Measurements from ENCODE around the gene SLC10A3.
"Not testable (repeated sequence)": the region's sequence is repeated elsewhere in the genome, so short reads cannot be mapped to it uniquely, and the experiment has no call there.

SLC10A3 gene

DNA sequence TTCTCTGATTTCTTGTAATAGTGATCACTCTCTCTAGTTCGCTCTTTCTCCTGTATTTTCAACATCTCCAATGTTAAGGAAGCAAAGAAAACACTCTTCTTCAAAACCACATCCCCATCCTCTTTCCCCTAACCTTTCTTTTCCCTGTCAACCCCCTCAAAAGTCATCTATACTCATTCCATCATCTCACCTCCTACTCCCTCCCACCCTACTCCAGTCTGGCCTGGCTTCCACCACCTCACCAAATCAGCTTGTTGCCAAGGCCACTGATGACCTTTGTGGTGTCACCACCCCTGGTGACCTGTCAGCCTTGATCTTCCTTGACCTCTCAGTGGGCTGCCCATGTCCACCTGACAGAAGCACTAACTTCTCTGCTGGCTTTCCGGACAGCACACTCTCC lies 23.3 kb upstream of the SLC10A3 start:
- no peak for DNase-seq
- intact Hi-C loops (cut with DNase I), result no loop called here

DNA sequence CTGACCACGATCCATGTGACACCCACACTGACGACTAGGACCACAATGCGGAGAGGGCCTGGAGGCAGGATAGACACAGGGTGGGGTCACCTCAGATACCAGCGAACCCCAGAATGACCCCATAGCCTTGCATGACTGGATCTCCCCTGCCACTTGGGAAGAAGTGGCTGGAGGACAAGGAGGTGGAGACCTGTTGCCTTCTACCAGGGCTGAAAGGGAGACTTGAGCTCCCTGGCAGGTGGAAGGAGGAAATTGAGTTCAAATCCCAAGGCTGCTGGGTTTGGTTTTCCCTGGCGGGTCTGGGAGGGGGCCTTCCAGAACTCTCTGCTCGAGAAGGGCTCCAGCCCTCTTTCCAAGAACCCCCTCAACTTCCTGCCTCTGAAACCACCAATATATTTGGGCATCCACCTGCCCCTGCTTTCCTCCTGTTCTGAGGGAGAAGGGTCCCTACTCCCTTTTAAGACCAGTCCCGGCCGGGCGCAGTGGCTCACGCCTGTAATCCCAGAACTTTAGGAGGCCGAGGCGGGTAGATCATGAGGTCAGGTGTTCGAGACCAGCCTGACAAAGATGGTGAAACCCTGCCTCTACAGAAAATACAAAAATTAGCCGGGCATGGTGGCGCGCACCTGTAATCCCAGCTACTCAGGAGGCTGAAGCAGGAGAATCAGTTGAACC lies 22.6 kb upstream of the SLC10A3 start:
- intact Hi-C loops (cut with DNase I), result no loop called here
- DNase-seq, result no peak

DNA sequence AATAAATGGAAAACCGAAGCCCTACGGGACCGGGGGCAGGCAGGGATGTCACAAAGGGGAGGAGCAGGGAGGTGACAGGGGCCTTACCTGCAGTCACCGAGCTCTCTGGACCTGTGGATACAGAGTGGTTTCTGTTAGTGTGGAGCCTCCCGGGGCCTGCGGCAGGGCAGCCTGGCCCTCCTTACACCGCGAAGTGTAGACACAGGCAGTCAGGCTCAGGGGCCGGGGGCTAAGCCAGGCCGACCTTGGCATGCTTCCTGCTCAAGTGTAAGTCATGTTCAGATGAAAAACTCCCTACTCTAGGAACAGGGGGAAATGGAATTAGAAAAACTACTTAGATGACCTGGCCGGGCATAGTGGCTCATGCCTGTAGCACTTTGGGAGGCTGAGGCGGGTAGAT lies 21.3 kb upstream of the SLC10A3 start:
- intact Hi-C loops (cut with DNase I), result no loop called here

DNA sequence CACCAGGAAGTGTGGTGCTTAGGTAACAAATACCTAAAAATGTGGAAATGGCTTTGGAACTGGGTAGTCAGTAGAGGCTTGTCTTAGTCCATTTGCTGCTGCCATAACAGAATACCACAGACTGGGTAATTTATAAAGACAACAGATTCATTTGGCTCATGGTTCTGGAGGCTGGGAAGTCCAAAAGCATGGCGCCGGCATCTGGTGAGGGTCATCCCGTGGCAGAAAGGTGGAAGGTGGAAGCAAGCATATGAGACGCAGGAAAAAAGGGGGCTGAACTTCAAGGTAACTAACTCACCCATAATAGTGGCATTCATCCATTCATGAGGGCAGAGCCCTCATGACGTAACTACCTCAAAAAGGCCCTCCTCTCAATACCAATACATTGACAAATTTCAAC lies 19.0 kb upstream of the SLC10A3 start:
- no peak for DNase-seq
- intact Hi-C loops (cut with DNase I), result no loop called here

More for the DNA sequence above, 21.3 kb upstream of the SLC10A3 start:
- DNase-seq, result no peak

DNA sequence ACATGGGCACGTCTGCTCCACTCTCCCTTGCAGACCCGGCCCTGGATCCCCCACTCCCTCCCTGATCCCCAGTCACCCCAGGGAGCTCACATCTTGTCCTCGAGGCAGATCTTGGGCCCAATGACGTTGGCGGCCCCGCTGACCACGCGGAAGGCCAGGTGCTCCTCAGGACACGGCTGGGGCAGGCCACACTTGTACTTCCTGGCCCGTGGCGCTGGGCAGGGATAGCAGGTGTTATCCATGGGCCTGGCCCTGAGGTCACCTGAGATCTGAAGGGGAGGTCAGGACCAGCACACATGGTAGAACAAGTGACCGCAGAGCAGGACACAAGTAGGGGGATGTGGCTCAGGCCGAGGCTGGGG lies 17.9 kb upstream of the SLC10A3 start:
- intact Hi-C loops (cut with DNase I), result no loop called here

DNA sequence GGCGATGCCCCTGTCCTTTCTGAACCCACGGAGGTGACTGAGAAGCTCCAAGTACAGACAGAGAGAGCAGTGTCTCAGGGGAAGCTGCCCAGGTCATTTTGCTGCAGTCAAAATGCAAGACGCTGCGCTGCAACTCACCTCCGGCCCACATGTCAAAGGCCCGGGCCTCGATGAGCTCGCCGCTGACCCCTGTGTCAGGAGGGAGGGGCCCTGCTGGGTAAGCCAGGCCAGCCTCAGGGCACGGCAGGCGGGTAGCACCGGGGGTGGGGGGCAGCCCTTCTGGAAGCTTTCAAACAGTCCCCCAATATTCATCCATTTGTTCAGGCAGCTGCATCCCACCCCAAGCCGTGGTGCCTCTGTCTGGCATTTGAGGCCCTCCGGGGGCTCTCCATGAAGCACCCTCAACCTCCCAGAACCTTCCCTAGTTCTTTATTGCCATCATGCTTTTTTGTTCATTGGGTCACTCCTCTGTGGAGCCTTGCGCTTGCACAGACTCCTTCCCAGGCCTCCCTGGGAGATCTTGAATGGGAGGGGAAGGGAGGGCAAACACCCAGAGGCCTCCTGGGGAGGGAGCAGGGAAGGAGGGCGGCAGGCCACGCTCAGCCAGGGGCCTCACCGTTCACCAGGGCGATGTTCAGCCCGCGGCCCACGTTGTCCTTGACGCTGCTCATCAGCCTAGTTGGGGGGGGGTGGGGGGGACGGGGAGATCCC lies 17.4 kb upstream of the SLC10A3 start:
- DNase-seq, result no peak
- intact Hi-C loops (cut with DNase I), result no loop called here

More for the DNA sequence above, 17.9 kb upstream of the SLC10A3 start:
- no peak for DNase-seq

DNA sequence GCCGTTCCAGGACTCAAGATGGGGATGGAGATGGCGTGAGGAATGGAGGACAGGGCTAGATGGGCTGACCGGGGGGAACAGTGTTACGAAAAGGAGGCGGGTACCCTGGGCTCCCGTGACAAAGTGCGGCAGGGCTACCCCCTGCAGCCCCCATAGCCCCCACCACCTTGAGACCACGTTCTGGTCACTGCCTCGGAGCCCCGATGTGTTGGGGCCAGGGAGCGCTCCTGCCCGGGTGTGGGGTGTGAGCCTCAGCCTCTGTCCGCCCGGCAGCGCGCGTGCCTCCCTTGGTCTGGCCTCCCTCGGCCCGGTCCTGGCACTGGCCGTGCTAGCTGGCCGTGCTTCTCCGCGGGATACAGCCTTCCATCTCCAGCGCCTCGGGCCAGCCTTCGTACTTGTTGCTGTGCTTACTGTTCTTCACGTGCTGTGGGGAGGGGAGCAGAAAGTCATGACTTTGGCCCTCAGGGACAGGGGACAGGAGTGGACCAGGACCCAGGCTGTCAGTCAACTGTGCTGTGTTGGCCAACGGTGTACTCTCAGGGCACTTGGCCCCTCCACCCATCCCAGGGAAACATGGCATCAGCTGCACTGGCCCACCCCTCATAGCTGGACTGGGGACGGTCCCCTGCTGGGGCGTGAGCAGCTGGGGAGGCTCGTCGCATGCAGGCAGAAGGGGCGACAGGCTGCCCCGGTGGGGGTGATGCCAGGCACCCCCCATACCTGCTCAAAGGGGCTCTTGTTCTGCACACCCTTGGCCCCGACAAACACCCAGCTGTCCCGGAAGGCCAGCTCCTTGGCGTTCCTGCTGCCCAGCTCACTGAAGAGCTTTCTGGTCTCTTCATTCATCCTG lies 16.3 kb upstream of the SLC10A3 start:
- intact Hi-C loops (cut with DNase I), result no loop called here
- peak in 1 of 42 donors; percentile 5 for DNase-seq

DNA sequence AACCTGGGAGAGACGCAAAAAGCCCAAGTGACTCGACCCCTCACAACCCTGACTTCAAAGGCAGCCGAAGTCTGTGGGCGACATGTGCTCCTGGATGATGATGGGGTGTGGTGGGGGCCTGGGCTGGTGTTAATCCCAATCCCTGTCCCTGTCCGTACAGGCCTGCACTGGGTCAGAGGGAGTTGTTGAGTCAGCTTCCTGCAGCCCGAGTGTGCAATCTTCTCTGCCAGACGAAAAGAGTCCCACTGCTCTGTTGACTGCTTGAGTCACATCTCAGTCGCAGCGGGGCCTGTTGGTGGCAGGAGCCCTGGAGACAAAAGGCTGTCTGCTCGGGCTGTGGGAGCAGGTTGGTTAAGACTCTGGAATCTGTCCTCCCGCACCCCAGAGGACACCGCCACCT lies 15.3 kb upstream of the SLC10A3 start:
- DNase-seq, result peak in 4 of 42 donors; percentile 23 to 47 (median 32)
- intact Hi-C loops (cut with DNase I), result no loop called here

DNA sequence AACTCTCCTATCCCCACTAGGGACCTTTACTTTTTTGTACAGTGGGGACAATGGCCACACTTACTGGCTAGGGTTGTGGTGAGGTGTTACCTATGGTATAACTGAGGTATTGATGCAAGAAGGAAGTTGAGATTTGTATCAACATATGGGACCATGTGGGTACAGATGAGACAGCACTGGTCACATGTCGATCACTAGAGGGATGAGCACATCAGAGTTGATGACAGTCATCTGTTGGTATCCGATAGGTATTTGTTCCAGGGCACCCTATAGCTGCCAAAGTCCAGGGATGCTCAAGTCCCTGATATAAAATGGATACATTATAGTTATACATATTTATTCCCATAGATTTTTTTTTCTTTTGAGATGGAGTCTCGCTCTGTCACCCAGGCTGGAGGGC lies 12.6 kb upstream of the SLC10A3 start:
- DNase-seq, result no peak
- intact Hi-C loops (cut with DNase I), result no loop called here

DNA sequence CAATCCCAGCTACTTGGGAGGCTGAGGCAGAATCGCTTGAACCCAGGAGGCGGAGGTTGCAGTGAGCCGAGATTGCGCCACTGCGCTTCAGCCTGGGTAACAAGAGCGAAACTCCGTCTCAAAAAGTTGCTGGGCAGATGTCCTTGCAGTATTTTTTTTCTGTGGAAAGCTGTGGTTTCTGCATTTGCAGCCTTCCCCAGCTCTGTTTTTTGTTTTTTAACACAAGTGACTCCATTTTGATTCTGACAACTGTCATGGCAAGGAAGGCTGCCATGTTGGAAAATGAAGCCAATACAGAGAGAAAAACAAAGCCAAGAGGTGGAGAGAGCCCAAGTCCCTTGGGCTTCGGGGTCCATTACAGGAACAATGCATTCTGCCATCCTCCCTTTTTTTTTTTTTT lies 11.7 kb upstream of the SLC10A3 start:
- intact Hi-C loops (cut with DNase I), result no loop called here
- DNase-seq, result no peak

DNA sequence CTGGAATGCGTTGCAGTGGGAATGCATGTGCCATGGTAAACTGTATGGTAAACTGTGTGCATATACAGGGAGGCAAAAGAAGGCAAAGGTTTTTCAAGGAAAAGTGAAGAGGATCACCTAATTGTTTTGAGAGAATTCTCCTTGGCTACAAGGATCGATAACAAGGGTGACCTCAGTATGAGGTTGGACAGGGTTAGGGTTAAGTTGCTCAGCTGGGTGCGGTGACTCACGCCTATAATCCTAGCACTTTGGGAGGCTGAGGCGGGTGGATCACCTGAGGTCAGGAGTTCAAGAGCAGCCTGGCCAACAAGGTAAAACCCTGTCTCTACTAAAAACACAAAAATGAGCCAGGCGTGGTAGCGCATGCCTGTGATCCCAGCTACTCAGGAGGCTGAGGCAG lies 11.0 kb upstream of the SLC10A3 start:
- intact Hi-C loops (cut with DNase I); DNase-seq: not testable (repeated sequence)

DNA sequence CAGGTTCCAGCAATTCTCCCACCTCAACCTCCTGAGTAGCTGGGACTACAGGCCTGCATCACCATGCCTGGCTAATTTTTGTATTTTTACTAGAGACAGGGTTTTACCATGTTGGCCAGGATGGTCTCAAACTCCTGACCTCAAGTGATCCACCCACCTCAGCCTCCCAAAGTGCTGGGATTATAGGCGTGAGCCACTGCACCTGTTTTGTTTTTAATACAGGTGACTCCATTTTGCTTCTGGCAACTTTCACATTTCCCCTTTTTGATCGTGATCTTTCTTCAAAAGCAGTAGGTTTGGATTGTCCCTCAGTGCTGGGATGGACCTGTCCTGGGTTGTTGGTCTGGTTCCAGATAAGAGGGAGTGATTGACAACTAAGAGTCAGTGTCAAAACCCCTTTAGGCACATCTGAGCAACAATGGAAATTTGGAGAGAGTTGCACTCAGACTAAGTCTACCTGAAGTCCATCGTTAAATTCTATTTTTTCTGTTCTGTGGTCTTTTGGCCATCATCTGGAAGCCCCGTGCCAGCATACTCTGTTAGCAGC lies 6.2 kb upstream of the SLC10A3 start:
- DNase-seq; intact Hi-C loops (cut with DNase I): not testable (repeated sequence)

DNA sequence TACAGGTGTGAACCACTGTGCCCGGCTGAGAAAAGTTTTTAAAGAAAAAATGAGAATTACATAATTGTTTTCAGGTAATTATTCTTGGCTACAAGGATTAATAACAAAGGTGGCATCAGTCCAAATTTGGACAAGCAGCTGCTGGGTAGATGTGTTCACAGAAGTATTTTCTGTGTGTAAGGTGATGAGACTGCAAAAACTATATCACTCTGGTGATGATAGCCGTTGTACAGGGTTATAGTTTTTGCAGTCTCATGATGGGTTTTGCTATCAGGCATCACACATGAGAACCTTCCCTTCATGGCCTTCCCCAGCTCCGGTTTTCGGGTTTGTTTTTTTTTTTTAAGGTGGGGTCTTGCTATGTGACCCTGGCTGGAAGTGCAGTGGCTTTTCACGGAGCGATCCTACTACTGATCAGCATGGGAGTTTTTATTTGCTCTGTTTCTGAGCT lies 5.1 kb upstream of the SLC10A3 start:
- intact Hi-C loops (cut with DNase I), result no loop called here

DNA sequence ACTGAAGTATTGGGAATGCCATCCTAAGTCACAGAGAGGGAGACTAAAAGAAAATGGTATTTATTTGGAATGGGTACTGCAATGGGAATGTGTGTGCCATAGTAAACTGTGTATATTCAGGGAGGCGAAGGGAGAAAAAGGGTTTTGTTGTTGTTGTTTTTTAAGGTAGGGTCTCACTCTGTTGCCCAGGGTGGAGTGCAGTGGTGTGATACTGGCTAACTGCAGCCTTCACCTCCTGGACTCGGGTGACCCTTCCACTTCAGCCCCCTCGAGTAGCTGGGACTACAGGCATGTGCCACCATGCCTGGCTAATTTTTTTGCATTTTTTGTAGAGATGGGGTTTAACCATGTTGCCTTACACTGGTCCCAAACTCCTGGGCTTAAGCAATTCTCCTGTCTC lies 4.3 kb upstream of the SLC10A3 start:
- intact Hi-C loops (cut with DNase I), result no loop called here
- no peak for DNase-seq

More for the DNA sequence above, 5.1 kb upstream of the SLC10A3 start:
- no peak for DNase-seq

DNA sequence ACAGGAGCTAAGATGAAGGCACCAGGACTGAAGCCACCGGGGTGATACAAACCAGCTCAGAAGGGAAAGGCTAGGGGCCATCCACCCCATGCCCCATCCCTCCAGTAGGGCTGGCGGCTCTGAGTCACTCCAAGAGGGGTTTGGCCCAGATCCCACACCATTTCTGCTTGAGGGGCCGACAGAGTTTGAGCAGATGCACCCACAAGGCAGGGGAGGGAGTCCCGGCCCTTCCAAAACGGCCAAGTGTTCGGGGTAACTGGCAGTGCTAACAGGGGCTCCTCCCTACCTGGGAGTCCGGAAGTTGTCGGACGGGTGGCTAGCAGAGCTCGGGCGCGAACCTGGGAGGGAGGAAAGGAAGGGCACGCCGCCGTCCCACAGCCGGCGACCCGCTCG lies 412 bp downstream of the SLC10A3 start:
- peak in 2 of 42 donors; percentile 13 to 24 for DNase-seq
- intact Hi-C loops (cut with DNase I), result no loop called here

DNA sequence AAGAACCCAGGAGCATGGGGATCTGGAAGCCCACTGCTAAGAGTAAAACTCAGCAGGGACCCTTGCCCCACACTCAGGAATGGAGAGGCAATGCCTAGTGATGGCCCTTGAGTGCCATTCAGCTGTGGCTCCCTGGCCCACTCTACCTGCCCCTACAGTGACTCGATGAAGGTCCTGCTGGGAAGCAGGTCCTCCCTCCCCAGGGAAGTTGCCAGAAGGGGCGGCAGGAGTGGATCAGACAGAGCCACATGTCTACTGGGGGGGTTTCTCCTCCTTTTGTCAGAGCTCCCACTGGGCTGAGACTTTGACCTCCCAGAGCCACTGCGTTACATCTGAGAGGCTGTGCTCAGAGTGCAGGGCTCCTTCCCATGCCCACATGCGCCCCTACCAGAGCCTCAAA lies 1.2 kb downstream of the SLC10A3 start:
- intact Hi-C loops (cut with DNase I), result no loop called here
- DNase-seq, result no peak

DNA sequence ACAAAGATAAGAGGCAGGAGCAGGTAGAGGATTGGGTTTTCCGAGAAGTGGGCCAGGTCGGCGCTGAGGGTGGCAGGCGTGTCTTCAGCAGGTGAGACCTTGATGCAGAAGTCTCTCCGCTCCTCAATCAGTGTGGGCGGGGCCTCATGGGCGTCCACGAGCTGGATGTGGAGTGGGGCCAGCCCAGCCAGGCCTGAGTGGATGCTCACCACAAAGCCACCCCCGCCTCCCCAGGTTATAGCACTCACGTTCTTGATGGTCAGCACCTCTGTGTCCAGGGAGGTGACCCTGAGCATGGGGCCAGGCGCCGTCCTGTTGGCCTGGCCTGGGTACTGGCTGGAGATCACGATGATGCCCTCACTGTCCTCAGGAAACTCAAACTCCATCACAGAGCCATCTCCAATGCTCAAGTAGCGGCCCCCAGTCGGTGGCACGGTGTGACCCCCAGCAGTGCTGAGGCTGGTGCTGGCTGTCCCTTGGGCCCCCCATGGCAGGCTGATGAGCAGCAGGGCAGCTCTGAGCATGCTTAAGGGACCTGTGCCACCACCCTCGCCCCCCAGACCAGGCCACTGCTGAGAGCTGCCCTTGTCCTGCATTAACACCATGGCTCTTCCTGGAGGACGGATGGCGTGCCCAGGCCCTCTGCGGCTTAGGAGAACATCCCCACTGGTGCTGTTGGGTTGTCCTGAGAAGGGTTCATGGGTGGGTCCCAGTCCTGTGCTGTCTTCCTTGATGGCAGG lies 1.9 kb downstream of the SLC10A3 start:
- DNase-seq, result no peak
- intact Hi-C loops (cut with DNase I), result no loop called here

DNA sequence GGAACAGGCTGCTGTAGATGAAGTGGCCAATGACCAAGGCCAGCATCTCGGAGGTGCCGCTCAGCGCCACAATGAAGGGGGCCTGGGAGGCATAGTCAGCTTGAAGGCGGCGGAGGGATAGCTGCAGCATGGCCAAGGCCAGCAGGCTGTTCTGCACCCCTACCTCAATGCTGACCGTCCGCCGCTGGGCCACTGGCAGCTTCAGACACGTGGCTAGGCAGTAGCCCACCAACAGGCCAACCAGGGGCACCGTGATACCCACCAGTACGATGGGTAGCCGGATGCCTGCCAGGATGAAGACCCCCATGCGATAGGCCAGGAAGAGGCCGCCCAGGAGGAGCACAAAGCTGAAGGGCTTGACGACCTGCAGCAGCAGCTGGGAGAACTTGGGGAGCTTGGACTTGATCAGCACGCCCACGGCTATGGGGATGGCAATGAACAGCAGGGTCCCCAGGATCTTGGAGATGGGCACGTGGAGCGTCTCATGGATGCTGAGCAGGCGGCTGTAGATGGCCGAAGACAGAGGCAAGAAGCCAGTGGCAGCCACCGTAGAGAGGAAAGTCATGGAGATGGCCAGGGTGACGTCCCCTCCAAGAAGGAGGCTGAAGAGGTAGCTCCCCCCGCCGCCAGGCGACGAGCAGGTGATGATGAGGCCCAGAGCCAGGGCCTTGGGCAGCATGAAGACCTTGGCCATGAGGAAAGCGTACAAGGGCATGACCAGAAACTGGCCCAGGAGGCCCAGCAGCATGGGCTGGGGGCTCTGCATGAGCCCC lies 2.7 kb downstream of the SLC10A3 start:
- intact Hi-C loops (cut with DNase I), result no loop called here
- no peak for DNase-seq

Data from head of caudate nucleus (tissue), 42 donors.